KOPT-K1 (cell line): ENCODE results near the gene NBEA.

ENCODE experiments used
- H3K27ac ChIP-seq: fragments of 200-600 bp; sonication (generic); 2 replicates; pipeline ENCODE4 v1.5.1; 2016; ENCODE audit warnings: antibody characterized with exemption, mild to moderate bottlenecking, low read depth, low read length; ENCODE audit not compliant: poor library complexity, severe bottlenecking
- H3K36me3 ChIP-seq: fragments of 200-600 bp; sonication (generic); 2 replicates; pipeline ENCODE4 v1.5.1; 2017; ENCODE audit warnings: antibody characterized with exemption, mild to moderate bottlenecking, low read length, moderate library complexity; ENCODE audit not compliant: insufficient read depth
- H3K9me3 ChIP-seq: fragments of 200-600 bp; sonication (generic); 2 replicates; pipeline ENCODE4 v1.5.1; 2017; ENCODE audit warnings: antibody characterized with exemption, low read length, mild to moderate bottlenecking; ENCODE audit not compliant: insufficient read depth, poor library complexity, severe bottlenecking

NBEA gene

GRCh38 chr13:35548790-35549189, 606.7 kb downstream of the NBEA start:
- Histone ChIP-seq H3K36me3 (no peaks in the 10 kb centered on the region), H3K9me3 (no peaks in the 10 kb centered on the region), H3K27ac (no peak overlapping the region)

GRCh38 chr13:35549481-35549880, 607.4 kb downstream of the NBEA start:
- Histone ChIP-seq H3K36me3 (no peaks in the 10 kb centered on the region), H3K27ac (no peak overlapping the region), H3K9me3 (no peaks in the 10 kb centered on the region)

GRCh38 chr13:35552172-35552844, 610.2 kb downstream of the NBEA start:
- no peaks in the 10 kb centered on the region for H3K36me3 ChIP-seq
- no peak overlapping the region for H3K27ac ChIP-seq
- H3K9me3 ChIP-seq = no peaks in the 10 kb centered on the region

- H3K9me3 ChIP-seq = no peaks in the 10 kb centered on the region
- no peak overlapping the region for H3K27ac ChIP-seq
- H3K36me3 ChIP-seq = no peaks in the 10 kb centered on the region
Observed at GRCh38 chr13:35554972-35555623, 613.0 kb downstream of the NBEA start.

- H3K27ac ChIP-seq = no peak overlapping the region
- no peaks in the 10 kb centered on the region for H3K9me3 ChIP-seq
- no peaks in the 10 kb centered on the region for H3K36me3 ChIP-seq
Observed at GRCh38 chr13:35557475-35557874, 615.4 kb downstream of the NBEA start.

GRCh38 chr13:35561540-35561939, 619.5 kb downstream of the NBEA start:
- H3K27ac ChIP-seq = no peak overlapping the region
- no peaks in the 10 kb centered on the region for H3K9me3 ChIP-seq
- H3K36me3 ChIP-seq = no peaks in the 10 kb centered on the region

GRCh38 chr13:35565273-35565672, 623.2 kb downstream of the NBEA start:
- Histone ChIP-seq H3K27ac (no peak overlapping the region), H3K9me3 (no peaks in the 10 kb centered on the region), H3K36me3 (no peaks in the 10 kb centered on the region)

GRCh38 chr13:35566340-35566739, 624.3 kb downstream of the NBEA start:
- H3K27ac ChIP-seq = no peak overlapping the region
- H3K9me3 ChIP-seq = no peaks in the 10 kb centered on the region
- no peaks in the 10 kb centered on the region for H3K36me3 ChIP-seq

GRCh38 chr13:35567406-35567980, 625.4 kb downstream of the NBEA start:
- H3K27ac ChIP-seq = no peak overlapping the region
- no peaks in the 10 kb centered on the region for H3K36me3 ChIP-seq

GRCh38 chr13:35573639-35574038, 631.6 kb downstream of the NBEA start:
- H3K36me3 ChIP-seq = no peaks in the 10 kb centered on the region
- H3K27ac ChIP-seq = no peak overlapping the region
- H3K9me3 ChIP-seq = no peaks in the 10 kb centered on the region

More at GRCh38 chr13:35567406-35567980, 625.4 kb downstream of the NBEA start:
- no peaks in the 10 kb centered on the region for H3K9me3 ChIP-seq

- H3K36me3 ChIP-seq = no peaks in the 10 kb centered on the region
- H3K9me3 ChIP-seq = no peaks in the 10 kb centered on the region
- H3K27ac ChIP-seq = no peak overlapping the region
Observed at GRCh38 chr13:35592457-35592856, 650.4 kb downstream of the NBEA start.

- H3K27ac ChIP-seq = no peak overlapping the region
- H3K36me3 ChIP-seq = no peaks in the 10 kb centered on the region
- no peaks in the 10 kb centered on the region for H3K9me3 ChIP-seq
Observed at GRCh38 chr13:35593651-35594050, 651.6 kb downstream of the NBEA start.

GRCh38 chr13:35594096-35594495, 652.0 kb downstream of the NBEA start:
- no peaks in the 10 kb centered on the region for H3K36me3 ChIP-seq

GRCh38 chr13:35595181-35595580, 653.1 kb downstream of the NBEA start:
- H3K27ac ChIP-seq = no peak overlapping the region
- no peaks in the 10 kb centered on the region for H3K36me3 ChIP-seq
- H3K9me3 ChIP-seq = no peaks in the 10 kb centered on the region

More at GRCh38 chr13:35594096-35594495, 652.0 kb downstream of the NBEA start:
- Histone ChIP-seq H3K9me3 (no peaks in the 10 kb centered on the region), H3K27ac (no peak overlapping the region)

GRCh38 chr13:35596321-35597030, 654.4 kb downstream of the NBEA start:
- Histone ChIP-seq H3K36me3 (no peaks in the 10 kb centered on the region), H3K27ac (no peak overlapping the region), H3K9me3 (no peaks in the 10 kb centered on the region)
